ENCODE measurements around the gene TRIM16.
"Not testable (repeated sequence)": the region's sequence is repeated elsewhere in the genome, so short reads cannot be mapped to it uniquely, and the experiment has no call there.

The TRIM16 gene

DNA sequence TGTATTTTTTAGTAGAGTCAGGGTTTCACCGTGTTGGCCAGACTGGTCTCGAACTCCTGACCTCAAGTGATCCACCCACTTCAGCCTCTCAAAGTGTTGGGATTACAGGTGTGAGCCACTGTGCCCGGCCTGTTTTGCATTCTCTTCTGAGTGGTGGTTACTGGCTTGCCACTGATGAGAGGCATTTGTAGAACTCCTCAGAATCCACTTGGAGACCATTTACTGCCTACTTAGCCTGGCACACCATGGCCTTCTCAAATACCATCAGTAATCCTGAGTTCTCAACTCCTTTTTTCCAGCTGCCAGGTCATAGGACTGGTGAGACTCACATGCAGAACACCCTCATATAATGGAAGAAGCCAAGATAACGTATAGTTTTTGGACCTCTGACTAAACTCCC lies 42.1 kb downstream of the TRIM16 start:
- H3K9me3 ChIP-seq (ENCODE audit: control insufficient read depth, low read depth, low read length); H3K36me3 ChIP-seq (ENCODE audit: control insufficient read depth, low read depth, low read length); H3K27ac ChIP-seq (ENCODE audit: low read length); H3K9ac ChIP-seq (ENCODE audit: low read length); H3K4me3 ChIP-seq (ENCODE audit: low read length); H3K27me3 ChIP-seq (ENCODE audit: control insufficient read depth, insufficient read depth, low read length); H3K4me1 ChIP-seq (ENCODE audit: control insufficient read depth, low read depth, low read length): not testable (repeated sequence)

DNA sequence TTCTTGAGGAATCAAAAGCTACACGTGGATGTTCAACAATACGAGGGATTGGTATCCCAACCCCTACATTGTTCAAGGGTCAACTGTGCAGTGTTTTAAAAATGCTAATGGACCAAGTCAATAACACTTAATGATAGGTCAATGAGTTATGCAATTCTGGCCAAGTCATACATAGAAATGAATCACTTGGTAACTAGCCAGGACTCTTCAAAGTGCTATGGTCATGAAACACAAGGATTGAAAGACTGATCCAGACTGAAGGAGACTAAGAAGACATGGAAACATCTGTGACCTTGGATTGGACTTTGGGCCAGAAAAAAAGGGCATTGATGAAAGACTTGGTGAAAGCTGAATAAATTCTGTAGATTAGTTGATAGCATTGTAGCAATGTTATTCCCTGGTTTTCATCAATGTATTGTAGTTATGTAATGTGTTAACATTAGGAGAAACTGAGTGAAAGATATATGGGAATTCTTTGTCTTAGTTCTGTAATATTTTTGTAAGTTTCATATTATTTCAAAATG lies 53.1 kb downstream of the TRIM16 start:
- H3K27me3 ChIP-seq (ENCODE audit: control insufficient read depth, insufficient read depth, low read length); H3K9ac ChIP-seq (ENCODE audit: low read length); H3K4me3 ChIP-seq (ENCODE audit: low read length); H3K36me3 ChIP-seq (ENCODE audit: control insufficient read depth, low read depth, low read length); H3K4me1 ChIP-seq (ENCODE audit: control insufficient read depth, low read depth, low read length); H3K27ac ChIP-seq (ENCODE audit: low read length); H3K9me3 ChIP-seq (ENCODE audit: control insufficient read depth, low read depth, low read length): not testable (repeated sequence)

DNA sequence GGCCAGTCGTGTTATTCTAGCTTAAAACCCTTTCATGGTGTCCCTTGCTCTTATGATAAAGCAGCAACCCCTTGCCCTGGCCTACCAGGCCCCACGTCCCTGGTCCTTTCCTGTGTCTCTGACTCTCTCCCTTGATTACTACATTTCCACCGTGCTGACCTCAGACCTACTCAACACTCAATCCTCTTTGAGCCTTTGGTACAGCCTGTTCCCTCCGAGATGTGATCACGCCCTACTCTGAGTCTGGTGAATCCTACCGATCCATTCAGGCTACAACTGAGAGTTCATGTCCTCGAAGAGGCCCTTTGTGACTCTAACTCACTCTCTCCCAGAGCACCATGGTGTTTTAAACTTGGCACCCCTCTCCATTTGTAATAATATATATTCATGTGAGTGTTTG lies 54.1 kb downstream of the TRIM16 start:
- not testable (repeated sequence) for H3K4me1 ChIP-seq (ENCODE audit: control insufficient read depth, low read depth, low read length); H3K27me3 ChIP-seq (ENCODE audit: control insufficient read depth, insufficient read depth, low read length); H3K9me3 ChIP-seq (ENCODE audit: control insufficient read depth, low read depth, low read length); H3K27ac ChIP-seq (ENCODE audit: low read length); H3K36me3 ChIP-seq (ENCODE audit: control insufficient read depth, low read depth, low read length); H3K4me3 ChIP-seq (ENCODE audit: low read length); H3K9ac ChIP-seq (ENCODE audit: low read length)

DNA sequence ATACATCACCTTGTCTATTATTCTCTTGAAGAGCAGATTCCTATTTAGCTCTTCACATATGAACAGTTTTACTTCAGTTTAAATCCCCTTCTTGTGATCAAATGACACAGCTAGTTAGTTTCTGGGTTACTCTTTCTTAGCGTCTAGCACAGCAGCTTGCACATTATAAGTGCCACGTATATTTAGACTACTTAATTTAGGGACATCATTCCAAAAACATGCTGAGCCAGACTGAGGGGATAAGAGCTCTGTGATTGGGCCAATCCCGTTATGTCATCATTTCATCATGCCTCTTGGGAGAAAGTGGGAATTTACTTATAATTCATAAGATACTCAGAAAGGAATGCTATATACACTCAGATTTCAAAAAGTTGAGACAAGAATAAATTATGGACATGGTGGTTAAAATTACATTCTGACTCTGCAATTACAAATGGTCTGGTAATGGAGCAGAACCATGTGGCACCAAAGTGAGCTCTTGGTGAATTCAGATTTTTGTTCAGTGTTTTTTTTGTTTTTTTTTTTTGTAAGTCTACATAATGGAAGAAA lies 60.4 kb downstream of the TRIM16 start:
- H3K9me3 ChIP-seq (ENCODE audit: control insufficient read depth, low read depth, low read length); H3K4me3 ChIP-seq (ENCODE audit: low read length); H3K4me1 ChIP-seq (ENCODE audit: control insufficient read depth, low read depth, low read length); H3K36me3 ChIP-seq (ENCODE audit: control insufficient read depth, low read depth, low read length); H3K27me3 ChIP-seq (ENCODE audit: control insufficient read depth, insufficient read depth, low read length); H3K27ac ChIP-seq (ENCODE audit: low read length); H3K9ac ChIP-seq (ENCODE audit: low read length): not testable (repeated sequence)

- H3K4me3 ChIP-seq (ENCODE audit: low read length); H3K36me3 ChIP-seq (ENCODE audit: control insufficient read depth, low read depth, low read length); H3K9me3 ChIP-seq (ENCODE audit: control insufficient read depth, low read depth, low read length); H3K27me3 ChIP-seq (ENCODE audit: control insufficient read depth, insufficient read depth, low read length); H3K27ac ChIP-seq (ENCODE audit: low read length); H3K4me1 ChIP-seq (ENCODE audit: control insufficient read depth, low read depth, low read length); H3K9ac ChIP-seq (ENCODE audit: low read length): not testable (repeated sequence)
Observed at GRCh38 chr17:15623255-15623654, 60.9 kb downstream of the TRIM16 start.

GRCh38 chr17:15622124-15622523 lies 62.0 kb downstream of the TRIM16 start:
- not testable (repeated sequence) for H3K27ac ChIP-seq (ENCODE audit: low read length); H3K36me3 ChIP-seq (ENCODE audit: control insufficient read depth, low read depth, low read length); H3K4me1 ChIP-seq (ENCODE audit: control insufficient read depth, low read depth, low read length); H3K4me3 ChIP-seq (ENCODE audit: low read length); H3K9ac ChIP-seq (ENCODE audit: low read length); H3K27me3 ChIP-seq (ENCODE audit: control insufficient read depth, insufficient read depth, low read length); H3K9me3 ChIP-seq (ENCODE audit: control insufficient read depth, low read depth, low read length)

- H3K27me3 ChIP-seq (ENCODE audit: control insufficient read depth, insufficient read depth, low read length); H3K9ac ChIP-seq (ENCODE audit: low read length); H3K27ac ChIP-seq (ENCODE audit: low read length); H3K4me1 ChIP-seq (ENCODE audit: control insufficient read depth, low read depth, low read length); H3K36me3 ChIP-seq (ENCODE audit: control insufficient read depth, low read depth, low read length); H3K4me3 ChIP-seq (ENCODE audit: low read length); H3K9me3 ChIP-seq (ENCODE audit: control insufficient read depth, low read depth, low read length): not testable (repeated sequence)
Observed at GRCh38 chr17:15619331-15620058, 64.6 kb downstream of the TRIM16 start, which contains the start of gene FBXW10B. TSS of gene FBXW10B (minus strand) at chr17:15619704. CDS start at chr17:15619512, 192 bp downstream.

DNA sequence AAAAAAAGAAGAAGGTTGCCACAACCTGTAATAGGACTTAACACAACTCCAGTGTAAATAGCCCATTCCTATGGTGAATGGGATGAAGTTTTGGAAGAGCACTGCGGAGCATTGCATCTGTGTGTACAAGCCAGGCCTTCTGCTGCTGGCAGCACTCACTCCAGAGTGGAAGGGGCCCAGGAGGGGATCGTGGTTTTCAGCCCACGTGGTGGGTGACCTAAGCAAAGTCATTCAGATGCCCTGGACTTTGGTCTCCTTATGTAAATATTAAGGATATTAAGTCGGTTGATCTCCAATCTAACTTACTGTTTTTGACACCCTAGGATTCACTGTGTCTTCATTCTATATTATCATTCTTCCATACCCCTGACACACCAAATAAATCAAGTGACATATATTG lies 67.3 kb downstream of the TRIM16 start:
- not testable (repeated sequence) for H3K9me3 ChIP-seq (ENCODE audit: control insufficient read depth, low read depth, low read length); H3K9ac ChIP-seq (ENCODE audit: low read length); H3K36me3 ChIP-seq (ENCODE audit: control insufficient read depth, low read depth, low read length); H3K27me3 ChIP-seq (ENCODE audit: control insufficient read depth, insufficient read depth, low read length); H3K4me3 ChIP-seq (ENCODE audit: low read length); H3K4me1 ChIP-seq (ENCODE audit: control insufficient read depth, low read depth, low read length); H3K27ac ChIP-seq (ENCODE audit: low read length)

DNA sequence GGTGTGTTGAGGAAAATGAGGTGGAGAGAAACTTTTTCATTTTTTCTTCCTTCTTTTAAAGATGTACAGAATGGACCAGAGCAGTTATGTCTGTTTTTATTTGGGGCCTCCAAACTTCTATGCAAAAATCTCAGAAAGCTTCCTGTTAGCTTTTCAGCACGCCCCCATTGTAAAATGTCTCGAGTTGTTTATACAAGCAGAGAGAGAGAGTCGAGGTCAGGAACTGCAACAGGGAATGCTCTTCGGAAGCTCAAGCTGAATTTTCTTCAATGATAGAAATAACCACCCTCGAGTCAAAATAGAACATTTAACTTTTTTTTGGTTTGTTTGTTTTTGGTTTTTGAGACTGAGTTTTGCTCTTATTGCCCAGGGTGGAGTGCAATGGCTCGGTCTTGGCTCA lies 68.3 kb downstream of the TRIM16 start:
- H3K27me3 ChIP-seq (ENCODE audit: control insufficient read depth, insufficient read depth, low read length); H3K9me3 ChIP-seq (ENCODE audit: control insufficient read depth, low read depth, low read length); H3K27ac ChIP-seq (ENCODE audit: low read length); H3K9ac ChIP-seq (ENCODE audit: low read length); H3K4me1 ChIP-seq (ENCODE audit: control insufficient read depth, low read depth, low read length); H3K4me3 ChIP-seq (ENCODE audit: low read length); H3K36me3 ChIP-seq (ENCODE audit: control insufficient read depth, low read depth, low read length): not testable (repeated sequence)

DNA sequence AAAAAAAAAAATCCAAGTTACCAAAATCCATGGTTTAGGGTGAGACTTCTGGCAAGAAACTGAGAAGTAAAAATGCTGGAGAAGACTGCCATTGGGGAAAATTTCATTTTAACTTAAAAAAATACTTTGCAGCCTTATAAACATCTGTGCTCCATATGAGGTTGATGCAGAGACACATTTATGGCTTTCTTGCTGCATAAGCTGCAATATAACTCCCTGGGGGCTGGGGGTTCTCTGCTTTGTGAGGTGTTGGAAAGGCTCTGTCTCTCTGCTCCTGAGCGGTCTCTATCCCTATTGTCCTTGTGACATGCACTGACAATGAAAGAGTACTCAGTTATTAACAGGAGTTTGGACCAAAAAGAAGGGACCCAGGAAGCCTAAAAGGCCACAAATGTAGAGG lies 71.0 kb downstream of the TRIM16 start:
- H3K4me1 ChIP-seq (ENCODE audit: control insufficient read depth, low read depth, low read length); H3K9ac ChIP-seq (ENCODE audit: low read length); H3K4me3 ChIP-seq (ENCODE audit: low read length); H3K36me3 ChIP-seq (ENCODE audit: control insufficient read depth, low read depth, low read length); H3K27me3 ChIP-seq (ENCODE audit: control insufficient read depth, insufficient read depth, low read length); H3K27ac ChIP-seq (ENCODE audit: low read length); H3K9me3 ChIP-seq (ENCODE audit: control insufficient read depth, low read depth, low read length): not testable (repeated sequence)

GRCh38 chr17:15592960-15593359 lies 91.2 kb downstream of the TRIM16 start:
- H3K9ac ChIP-seq (ENCODE audit: low read length); H3K4me3 ChIP-seq (ENCODE audit: low read length); H3K27ac ChIP-seq (ENCODE audit: low read length); H3K9me3 ChIP-seq (ENCODE audit: control insufficient read depth, low read depth, low read length); H3K36me3 ChIP-seq (ENCODE audit: control insufficient read depth, low read depth, low read length); H3K27me3 ChIP-seq (ENCODE audit: control insufficient read depth, insufficient read depth, low read length); H3K4me1 ChIP-seq (ENCODE audit: control insufficient read depth, low read depth, low read length): not testable (repeated sequence)

DNA sequence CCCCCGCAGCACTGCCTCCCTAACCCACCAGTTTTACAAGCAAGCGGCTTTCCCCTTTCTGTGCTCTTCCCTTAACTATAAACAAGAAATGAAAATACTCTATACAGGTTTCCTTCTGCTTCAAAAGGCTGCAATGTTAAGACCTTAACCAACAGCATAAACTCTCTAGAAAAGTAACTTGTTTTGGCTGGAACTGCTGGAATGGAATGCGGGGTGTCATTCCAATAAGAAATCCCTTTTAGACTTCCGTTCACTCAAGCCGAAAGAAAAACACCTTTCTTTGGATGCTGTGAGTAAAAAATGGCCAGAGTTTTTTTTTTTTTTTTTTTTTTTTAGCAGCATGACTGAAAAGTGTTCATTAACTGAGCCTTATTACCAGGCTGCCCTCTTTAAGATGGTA lies 92.1 kb downstream of the TRIM16 start:
- H3K9me3 ChIP-seq (ENCODE audit: control insufficient read depth, low read depth, low read length); H3K4me1 ChIP-seq (ENCODE audit: control insufficient read depth, low read depth, low read length); H3K36me3 ChIP-seq (ENCODE audit: control insufficient read depth, low read depth, low read length); H3K4me3 ChIP-seq (ENCODE audit: low read length); H3K27me3 ChIP-seq (ENCODE audit: control insufficient read depth, insufficient read depth, low read length); H3K9ac ChIP-seq (ENCODE audit: low read length); H3K27ac ChIP-seq (ENCODE audit: low read length): not testable (repeated sequence)

Measured in iPS-18a (cell line).